ENCODE results near the gene LRRIQ3.

LRRIQ3 gene

DNA sequence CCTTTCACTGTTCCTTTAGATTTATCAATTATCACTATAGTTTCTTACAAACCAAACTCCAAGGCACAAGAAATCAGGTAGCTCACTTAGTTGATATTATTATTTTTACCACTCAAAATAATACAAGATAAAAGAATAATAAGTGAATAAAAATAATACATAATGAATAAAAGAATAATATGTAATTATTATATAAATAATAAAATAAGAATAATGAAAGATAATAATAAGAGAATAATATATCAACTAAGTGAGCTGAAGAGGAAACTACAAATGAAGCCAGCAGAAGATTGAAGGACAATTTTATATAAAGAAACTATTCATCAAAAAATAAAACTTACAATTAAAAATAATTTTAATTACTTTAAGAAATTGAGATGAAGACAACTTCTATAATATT lies 90.6 kb downstream of the LRRIQ3 start:
- no peak for DNase-seq (ENCODE audit: low read depth)

- no peak for DNase-seq (ENCODE audit: low read depth)
These were observed 106.6 kb downstream of the LRRIQ3 start for GRCh38 chr1:74091371-74091770.

- no peak for DNase-seq (ENCODE audit: low read depth)
These were observed 114.8 kb downstream of the LRRIQ3 start for GRCh38 chr1:74083128-74083527.

DNA sequence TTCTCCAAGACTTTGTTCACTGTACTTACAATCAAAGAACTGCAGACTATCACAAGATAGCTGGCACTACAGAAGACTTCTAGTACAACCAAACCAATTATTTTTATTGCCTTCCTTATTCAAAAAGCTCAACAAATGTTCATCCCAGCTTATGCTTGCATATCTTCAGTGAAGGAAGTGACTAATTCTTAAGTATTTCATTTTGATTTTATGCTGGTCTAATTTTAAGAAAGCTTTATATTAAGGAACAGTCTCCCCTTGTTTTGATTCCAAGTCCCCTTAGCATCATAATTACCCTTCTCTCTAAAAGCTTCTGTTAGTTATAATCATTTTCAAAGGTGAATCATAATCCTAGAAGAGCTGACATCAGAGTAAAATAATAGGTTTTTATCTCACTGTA lies 132.9 kb downstream of the LRRIQ3 start:
- DNase-seq (ENCODE audit: low read depth): no peak

DNA sequence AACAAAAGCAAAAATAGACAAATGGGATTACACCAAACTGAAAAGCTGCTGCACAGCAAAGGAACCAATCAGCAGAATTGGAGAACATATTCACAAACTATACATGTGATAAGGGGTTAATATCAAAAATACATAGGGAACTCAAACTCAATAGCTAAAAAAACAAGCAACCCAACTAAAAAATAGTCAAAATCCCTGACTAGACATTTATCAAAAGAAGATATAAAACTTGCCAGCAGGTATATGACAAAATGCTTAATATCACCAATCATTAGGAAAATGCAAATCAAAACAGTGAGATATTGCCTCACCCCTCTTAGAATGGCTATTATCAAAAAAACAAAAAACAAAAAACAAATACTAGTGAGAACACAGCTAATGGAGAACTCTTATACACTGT lies 140.3 kb downstream of the LRRIQ3 start:
- DNase-seq (ENCODE audit: low read depth): no peak

GRCh38 chr1:74053407-74053806 lies 144.6 kb downstream of the LRRIQ3 start:
- DNase-seq (ENCODE audit: low read depth): no peak

DNA sequence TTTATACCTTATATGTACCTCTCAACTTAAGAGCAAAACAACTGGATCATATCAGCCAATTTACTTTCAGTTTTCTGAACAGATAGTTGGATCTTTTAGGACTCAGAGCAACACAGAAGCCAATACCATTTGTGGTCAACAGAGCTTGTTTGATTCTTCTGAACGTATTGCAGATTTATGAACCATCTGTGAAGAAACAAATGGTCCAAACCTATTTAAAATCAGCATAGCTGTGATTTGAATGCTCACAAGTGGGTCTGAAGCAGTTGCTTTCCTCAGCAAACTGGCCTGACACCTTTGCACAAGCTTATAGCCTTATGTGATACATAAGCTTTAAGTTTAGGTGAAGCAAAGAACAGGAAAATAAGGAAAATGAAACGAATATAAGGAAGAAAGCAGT lies 147.6 kb downstream of the LRRIQ3 start:
- DNase-seq (ENCODE audit: low read depth): no peak

DNA sequence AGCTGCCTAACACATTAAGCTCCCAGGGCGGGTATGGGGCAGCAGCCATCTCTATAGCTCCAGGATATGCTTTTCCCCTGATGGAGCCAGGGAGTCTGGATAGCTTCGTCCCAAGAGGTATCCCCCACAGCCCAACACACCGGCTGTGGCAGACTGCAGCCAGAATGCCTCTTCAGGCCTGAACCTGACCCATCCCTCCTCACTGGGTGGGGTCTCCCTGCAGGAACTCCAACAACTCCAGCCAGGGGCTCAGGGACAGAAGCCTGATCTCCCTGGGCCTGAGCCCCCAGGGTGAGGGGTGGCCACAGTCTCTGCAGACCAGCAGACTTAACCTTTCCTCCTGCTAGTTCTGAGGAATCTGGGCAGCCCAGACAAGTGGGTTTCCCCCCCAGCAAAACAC lies 159.9 kb downstream of the LRRIQ3 start:
- no peak for DNase-seq (ENCODE audit: low read depth)

DNA sequence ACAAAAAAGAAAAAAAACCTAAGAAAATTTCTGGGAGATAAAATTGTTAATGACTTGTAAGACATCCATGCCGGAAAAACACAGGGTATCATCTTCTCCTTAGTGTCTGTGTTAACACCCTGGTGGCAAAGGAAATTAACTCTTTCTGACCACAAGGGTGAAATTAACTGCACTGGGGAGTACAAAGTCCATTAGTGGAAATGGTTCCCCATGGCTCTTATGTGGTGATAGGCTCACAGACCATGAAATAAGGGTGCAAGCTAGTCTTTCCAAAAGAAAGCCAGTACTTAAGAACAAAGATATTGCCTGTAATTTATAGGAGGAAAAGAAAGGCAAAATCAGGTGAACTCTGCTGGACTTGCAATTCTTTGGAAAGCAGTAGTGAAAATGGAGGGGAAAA lies 185.4 kb downstream of the LRRIQ3 start:
- no peak for DNase-seq (ENCODE audit: low read depth)

GRCh38 chr1:74011736-74012135 lies 186.2 kb downstream of the LRRIQ3 start:
- no peak for DNase-seq (ENCODE audit: low read depth)

DNA sequence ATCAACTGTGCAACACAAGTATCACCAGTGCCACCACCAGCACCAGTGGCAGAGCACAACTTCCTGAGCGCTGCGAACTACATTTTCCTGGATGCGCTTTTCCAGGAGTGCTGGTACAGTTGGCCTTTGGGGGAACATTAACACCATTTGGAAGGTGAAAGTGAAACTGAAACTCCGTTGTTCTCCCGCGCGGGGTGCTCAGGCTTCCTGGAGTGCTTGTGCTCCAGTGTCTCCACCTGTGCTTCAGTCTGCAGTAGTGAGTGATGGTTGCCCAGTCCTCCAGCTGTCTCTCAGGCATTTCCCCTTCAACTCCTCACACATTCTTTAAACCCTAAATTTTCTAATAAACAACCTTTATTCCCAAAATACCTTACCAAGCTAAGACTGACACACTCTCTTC lies 187.8 kb downstream of the LRRIQ3 start:
- no peak for DNase-seq (ENCODE audit: low read depth)

- DNase-seq (ENCODE audit: low read depth): no peak
These were observed 192.4 kb downstream of the LRRIQ3 start for GRCh38 chr1:74005533-74005932.

- DNase-seq (ENCODE audit: low read depth): no peak
These were observed 194.2 kb downstream of the LRRIQ3 start for GRCh38 chr1:74003806-74004205.

DNA sequence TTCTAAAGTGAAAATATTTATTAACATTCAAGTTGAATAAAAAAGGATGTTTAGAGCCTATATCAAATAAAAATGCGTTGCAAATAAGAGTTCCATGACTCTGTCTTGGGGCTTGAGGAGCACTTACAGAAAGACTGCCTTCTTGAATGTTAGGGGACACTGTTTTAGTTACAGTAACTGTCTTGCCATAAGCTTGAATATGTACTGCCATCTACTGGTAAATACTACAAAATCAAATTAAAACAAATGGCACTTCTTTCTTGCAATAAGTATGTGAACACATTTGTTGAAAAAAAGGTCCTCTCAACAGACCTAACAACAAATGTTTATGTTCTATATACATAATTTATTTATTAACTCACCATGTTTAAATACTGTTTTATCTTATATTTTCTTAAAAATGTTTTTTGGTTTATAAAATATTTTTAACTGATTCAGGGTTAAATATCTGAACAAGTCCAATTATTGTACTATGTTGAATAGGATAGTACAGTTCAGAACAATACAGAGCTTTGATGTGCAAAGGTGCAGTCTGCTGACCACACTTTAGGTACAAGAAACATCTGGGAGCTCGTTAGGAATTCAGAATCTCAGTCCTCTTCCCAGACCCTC lies 199.5 kb downstream of the LRRIQ3 start:
- DNase-seq (ENCODE audit: low read depth): peak; percentile 10

GRCh38 chr1:73980324-73981040 lies 217.5 kb downstream of the LRRIQ3 start:
- no peak for DNase-seq (ENCODE audit: low read depth)

- no peak for DNase-seq (ENCODE audit: low read depth)
These were observed 218.3 kb downstream of the LRRIQ3 start for GRCh38 chr1:73979684-73980083.

DNA sequence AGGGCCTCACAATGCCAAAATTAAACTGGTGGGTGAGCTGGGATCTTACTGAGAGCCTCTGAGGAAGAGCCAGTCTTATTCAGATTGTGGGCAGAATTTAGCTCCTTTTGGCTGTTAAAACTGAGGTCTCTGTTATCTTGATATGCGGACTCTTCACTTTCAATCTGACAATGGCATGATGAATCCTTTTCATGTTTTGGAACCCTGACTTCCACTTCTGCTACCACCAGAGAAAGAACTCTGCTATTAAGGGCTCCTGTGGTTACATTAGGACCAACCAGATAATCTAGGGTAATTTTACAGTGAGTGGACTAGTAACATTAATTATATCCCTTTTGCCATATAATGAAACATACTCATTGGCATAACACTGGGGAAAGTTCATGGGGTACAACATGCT lies 219.0 kb downstream of the LRRIQ3 start:
- no peak for DNase-seq (ENCODE audit: low read depth)

Data from fibroblast of the conjunctiva (primary cell).